HG03378 (cell line): Measurements from ENCODE around the gene RASL11A.
"Not testable (repeated sequence)": the region's sequence is repeated elsewhere in the genome, so short reads cannot be mapped to it uniquely, and the experiment has no call there.

ENCODE experiments used
- ATAC-seq: cut with Tn5 transposase; IDR thresholded peaks from one replicate; pipeline ENCODE4 v1.9.1; 2021; ENCODE audit warnings: mild to moderate bottlenecking, moderate library complexity; ENCODE audit not compliant: unreplicated experiment

The RASL11A gene

GRCh38 chr13:27267596-27267995 is 3.0 kb upstream of the RASL11A start:
- ATAC-seq, result no peak

- ATAC-seq, result no peak
Measured at GRCh38 chr13:27269114-27269665, 1.4 kb upstream of the RASL11A start.

- no peak for ATAC-seq
Measured at GRCh38 chr13:27271570-27272096, 1.0 kb downstream of the RASL11A start.

- no peak for ATAC-seq
Measured at GRCh38 chr13:27273658-27274425, 3.2 kb downstream of the RASL11A start.

GRCh38 chr13:27274631-27275030 is 4.0 kb downstream of the RASL11A start:
- ATAC-seq, result no peak

- ATAC-seq, result no peak
Measured at GRCh38 chr13:27276188-27276587, 5.6 kb downstream of the RASL11A start.

- ATAC-seq, result no peak
Measured at GRCh38 chr13:27279506-27279905, 8.9 kb downstream of the RASL11A start.

- ATAC-seq, result no peak
Measured at GRCh38 chr13:27280009-27280656, 9.5 kb downstream of the RASL11A start.

GRCh38 chr13:27280841-27281240 is 10.2 kb downstream of the RASL11A start:
- ATAC-seq, result no peak

GRCh38 chr13:27281420-27281819 is 10.8 kb downstream of the RASL11A start:
- no peak for ATAC-seq

- no peak for ATAC-seq
Measured at GRCh38 chr13:27283906-27284493, 13.4 kb downstream of the RASL11A start.

- ATAC-seq, result no peak
Measured at GRCh38 chr13:27288392-27288791, 17.8 kb downstream of the RASL11A start.

GRCh38 chr13:27289011-27289665 is 18.5 kb downstream of the RASL11A start:
- ATAC-seq, result no peak

GRCh38 chr13:27290715-27291114 is 20.1 kb downstream of the RASL11A start:
- ATAC-seq, result no peak

GRCh38 chr13:27291967-27292366 is 21.3 kb downstream of the RASL11A start:
- ATAC-seq, result not testable (repeated sequence)

GRCh38 chr13:27293076-27293691 is 22.6 kb downstream of the RASL11A start:
- no peak for ATAC-seq

GRCh38 chr13:27293873-27294515 is 23.4 kb downstream of the RASL11A start:
- no peak for ATAC-seq

- no peak for ATAC-seq
Measured at GRCh38 chr13:27295096-27295495, 24.5 kb downstream of the RASL11A start.

- ATAC-seq, result no peak
Measured at GRCh38 chr13:27295660-27296059, 25.0 kb downstream of the RASL11A start.

- ATAC-seq, result no peak
Measured at GRCh38 chr13:27296496-27296895, 25.9 kb downstream of the RASL11A start.
